AG20443 (cell line): ENCODE data around the gene PRR18.
"Not testable (repeated sequence)": the region's sequence is repeated elsewhere in the genome, so short reads cannot be mapped to it uniquely, and the experiment has no call there.

Experiments
- DNase-seq: peaks from one replicate; pipeline ENCODE4 v3.0.0; 2012; ENCODE audit warnings: low spot score, mixed read lengths

PRR18 gene

GRCh38 chr6:166308033-166308768 is at the start of gene PRR18:
Gene PRR18 (minus strand): TSS chr6:166308392. CDS start chr6:166308142, 250 bp downstream.
- peak; percentile 32 for DNase-seq

GRCh38 chr6:166355552-166355951 is 47.4 kb upstream of the PRR18 start:
- no peak for DNase-seq

GRCh38 chr6:166354965-166355364 is 46.8 kb upstream of the PRR18 start:
- DNase-seq: no peak

DNA sequence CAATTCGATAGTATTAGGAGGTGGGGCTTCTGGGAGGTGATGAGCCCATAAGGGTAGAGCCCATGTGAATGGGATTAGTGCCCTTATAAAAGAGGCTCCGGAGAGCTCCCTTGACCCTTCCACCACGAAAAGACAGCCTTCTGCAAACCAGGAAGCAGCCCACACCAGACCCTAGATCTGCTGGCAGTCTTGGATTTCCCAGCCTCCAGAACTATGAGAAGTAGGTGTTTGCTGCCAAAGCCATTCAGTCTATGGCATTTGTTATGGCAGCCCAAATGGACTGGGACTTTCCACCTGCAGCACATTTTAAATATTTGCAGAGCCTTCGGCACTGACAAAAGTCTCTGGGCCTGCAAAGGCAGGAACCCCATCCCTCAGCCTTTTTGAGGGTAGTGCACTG is 46.0 kb upstream of the PRR18 start:
- no peak for DNase-seq

DNA sequence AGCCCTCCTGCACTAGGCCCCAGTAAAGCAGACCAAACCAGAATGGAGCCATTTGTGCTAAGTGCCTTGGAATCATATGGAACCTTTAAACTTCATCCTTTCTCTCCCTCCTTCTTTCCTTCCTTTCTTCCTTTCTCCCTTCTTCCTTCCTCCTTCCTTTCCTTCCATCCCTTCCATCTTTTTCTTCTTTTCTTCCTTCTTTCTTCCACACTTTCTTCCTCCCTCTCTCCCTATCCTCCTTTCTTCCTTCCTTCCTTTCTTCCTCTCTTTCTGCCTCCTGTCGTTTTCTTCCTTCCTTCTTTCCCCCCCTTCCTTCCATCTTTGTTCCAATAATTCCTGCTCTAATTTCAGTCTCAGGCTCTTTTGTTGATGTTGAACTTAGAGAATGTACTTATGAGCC is 45.3 kb upstream of the PRR18 start:
- no peak for DNase-seq

DNA sequence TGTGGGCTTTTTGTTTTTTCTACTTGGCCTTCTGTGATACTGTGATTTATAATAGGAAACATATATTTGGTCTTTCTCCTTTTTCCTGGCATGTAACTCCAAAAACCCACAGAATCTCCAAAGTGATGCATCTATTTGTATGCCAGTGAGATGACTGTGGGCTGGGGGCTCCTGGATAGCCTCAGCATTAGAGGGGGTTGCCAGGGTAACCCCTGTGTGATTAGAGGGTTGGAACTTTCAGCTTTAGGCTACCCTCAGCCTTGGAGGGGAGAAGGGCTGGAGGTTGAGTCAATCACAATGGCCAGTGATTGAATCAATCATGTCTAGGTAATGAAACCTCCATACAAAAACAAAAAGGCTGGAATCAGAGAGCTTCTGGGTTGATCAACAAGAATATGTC is 44.7 kb upstream of the PRR18 start:
- DNase-seq: no peak

GRCh38 chr6:166351715-166352285 is 43.6 kb upstream of the PRR18 start:
- no peak for DNase-seq

GRCh38 chr6:166348305-166348949 is 40.2 kb upstream of the PRR18 start:
- no peak for DNase-seq

DNA sequence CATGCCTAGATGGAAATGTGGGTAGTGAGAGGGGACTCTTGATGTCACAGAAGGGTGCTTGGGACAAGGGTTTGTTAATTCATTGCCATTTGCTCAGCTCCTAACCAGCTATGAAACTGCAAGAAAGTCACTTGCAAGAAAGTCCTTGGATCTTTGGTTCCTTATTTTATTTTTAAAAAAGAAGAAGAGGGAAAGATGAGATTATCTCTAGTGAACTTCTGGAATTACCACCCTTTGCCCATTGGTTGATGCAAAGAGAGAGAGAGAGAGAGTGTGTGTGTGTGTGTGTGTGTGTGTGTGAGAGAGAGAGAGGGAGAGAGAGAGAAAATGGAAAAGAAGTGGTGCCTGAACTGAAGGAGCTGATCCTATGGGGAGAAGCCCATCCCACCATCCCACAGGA is 38.8 kb upstream of the PRR18 start:
- DNase-seq: no peak

DNA sequence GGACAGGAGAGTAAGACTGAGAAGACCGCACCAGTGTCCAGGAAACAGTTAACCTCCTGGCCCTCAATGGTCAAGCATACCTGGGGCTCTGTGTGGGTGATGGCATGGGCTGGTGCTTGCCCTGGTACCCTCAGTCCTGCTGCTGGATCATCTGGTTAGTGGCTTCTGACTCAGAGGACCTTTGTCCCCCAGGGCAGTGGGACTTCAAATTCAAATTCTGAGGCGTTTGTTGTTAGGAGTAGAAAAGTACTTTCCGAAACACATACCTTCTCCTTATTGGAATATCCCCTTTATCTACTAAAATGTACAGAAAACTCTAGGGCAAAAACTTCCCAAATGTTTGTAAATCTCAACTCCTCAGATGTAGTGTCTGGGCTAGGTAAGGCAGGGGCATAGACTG is 38.3 kb upstream of the PRR18 start:
- no peak for DNase-seq

DNA sequence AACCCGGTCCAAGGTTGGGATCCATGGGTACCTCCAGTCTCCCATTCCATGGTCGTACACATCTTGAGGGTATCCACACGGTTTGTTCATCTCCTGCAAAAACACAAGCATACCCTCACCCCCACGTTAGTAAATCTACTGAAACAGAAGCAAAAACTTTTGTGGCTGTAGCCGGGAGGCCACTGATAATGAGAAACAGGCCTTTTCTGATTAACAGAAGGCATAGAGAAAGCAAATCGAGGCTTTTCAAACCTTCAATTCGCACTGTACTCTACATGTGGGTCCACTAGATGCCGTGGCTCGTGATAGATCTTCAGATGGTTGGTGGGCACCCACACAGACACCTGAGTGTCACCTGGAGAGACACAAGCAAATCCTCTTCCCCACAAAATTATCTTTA is 37.5 kb upstream of the PRR18 start:
- DNase-seq: not testable (repeated sequence)

DNA sequence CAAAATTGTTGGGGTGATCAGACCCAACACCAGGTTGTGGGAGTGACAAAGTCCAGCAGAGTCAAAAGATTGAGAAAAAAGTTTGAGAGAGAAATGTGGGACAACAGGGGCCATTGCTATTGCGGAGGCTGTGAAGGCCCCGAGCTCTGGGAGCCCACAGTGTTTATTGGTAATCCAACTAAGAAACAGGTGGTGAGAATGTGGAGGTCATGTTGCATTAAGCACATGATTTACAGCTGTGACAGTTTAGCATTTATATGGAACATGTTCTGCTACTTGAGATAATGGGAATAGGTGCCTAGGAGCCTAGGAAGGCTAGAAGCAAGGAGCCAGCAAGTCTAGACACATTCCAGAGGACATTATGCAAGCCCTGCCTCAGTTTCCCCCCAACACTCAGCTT is 36.7 kb upstream of the PRR18 start:
- not testable (repeated sequence) for DNase-seq

- DNase-seq: no peak
These were observed 36.0 kb upstream of the PRR18 start for GRCh38 chr6:166344240-166344639.

DNA sequence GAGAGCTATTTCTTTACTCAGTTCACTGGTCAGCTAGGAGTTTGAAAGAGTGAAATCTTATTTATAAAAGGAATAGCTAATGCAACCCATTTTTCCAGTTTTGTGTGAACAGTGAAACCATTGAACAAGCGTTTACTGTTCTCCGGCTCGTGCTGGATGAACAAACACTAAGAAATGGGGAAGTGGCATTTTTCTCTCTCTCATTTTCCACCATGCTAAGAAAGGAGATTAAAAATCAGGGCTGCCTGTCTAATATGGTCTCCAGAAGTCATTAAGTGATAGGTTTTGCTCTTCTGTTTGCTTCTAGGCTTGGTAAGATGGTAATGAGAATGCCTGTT is 34.9 kb upstream of the PRR18 start:
- DNase-seq: no peak

GRCh38 chr6:166342349-166343149 is 34.4 kb upstream of the PRR18 start, which contains the start of gene SFT2D1:
Gene SFT2D1 (minus strand): TSS chr6:166342545. CDS start chr6:166342481, 64 bp downstream.
- DNase-seq: peak; percentile 98

- no peak for DNase-seq
These were observed 33.8 kb upstream of the PRR18 start for GRCh38 chr6:166341977-166342348.

DNA sequence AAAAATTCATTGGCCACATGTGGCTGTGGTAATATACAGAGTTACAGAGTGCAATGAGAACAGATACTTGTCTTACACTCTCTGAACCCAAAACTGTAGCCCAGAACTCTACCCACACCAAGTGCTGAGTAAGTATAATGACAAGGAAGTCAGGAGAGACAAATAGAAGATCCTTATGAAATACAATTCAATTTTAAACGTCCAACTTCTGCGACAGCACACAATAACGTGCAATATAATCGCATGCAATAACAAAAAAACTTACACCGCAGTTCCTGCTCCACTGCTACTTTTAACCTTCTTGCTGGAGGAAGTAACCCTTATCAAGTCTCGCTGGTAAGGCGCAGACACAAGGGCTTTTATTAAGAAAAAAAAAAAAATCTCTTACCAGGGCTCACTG is 33.3 kb upstream of the PRR18 start:
- DNase-seq: no peak

GRCh38 chr6:166338854-166339253 is 30.7 kb upstream of the PRR18 start:
- no peak for DNase-seq

- no peak for DNase-seq
These were observed 28.7 kb upstream of the PRR18 start for GRCh38 chr6:166336847-166337246.

DNA sequence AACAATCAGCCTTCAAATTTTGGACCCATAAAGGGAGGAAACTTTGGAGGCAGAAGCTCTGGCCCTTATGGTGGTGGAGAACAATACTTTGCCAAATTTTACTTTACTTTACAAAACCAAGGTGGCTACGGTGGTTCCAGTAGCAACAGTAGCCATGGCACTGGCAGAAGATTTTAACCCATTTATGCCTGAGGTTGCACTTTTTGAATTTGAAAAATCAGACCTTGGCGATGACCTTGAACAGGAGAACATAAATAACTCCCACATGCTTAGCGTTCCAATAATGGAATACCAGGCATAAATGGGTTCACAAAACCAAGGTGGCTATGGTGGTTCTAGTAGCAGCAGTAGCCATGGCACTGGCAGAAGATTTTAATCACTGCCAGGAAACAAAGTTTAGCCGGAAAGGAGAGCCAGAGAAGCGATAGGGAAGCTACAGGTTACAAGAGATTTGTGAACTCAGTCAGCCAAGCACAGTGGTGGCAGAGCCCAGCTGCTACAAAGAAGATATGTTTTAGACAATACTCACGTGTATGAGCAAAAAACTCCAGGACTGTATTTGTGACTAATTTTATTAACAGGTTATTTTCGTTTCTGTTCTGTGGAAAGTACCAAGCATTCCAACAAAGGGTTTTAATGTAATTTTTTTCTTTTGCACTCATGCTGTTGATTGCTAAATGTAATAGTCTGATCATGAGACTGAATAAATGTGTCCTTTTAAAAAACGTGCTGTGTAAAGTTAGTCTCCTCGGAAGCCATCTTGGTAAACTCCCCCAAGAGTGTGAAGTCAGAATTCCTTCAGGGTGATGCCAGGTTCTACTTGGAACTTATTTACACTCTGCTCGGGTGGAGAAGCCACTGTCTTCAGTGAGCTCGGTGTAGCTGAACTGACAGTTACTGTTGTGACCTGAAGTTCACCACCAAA is 27.4 kb upstream of the PRR18 start:
- DNase-seq: no peak

GRCh38 chr6:166334878-166335277 is 26.7 kb upstream of the PRR18 start:
- DNase-seq: no peak
